ENCODE measurements around the gene TRIM63. TPM values are rescaled to one million over a fixed set of nuclear protein-coding genes. Genes with fewer than 3 reads are reported as not detected.
A peak's percentile ranks its signal among the peaks of the same experiment; 100 is the strongest.

TRIM63 gene
- total and polyA plus RNA-seq, 9 of the 15 experiments (the other 6 are each of a cell fraction or from before 2014, with no cell fraction given) = 0.08 to 0.57 (median 0.36) TPM

- Histone ChIP-seq H3K9me3 (replicated peaks; ENCODE audit: control insufficient read depth, insufficient read depth, low read depth, low read length) (no peaks in the 10 kb centered on the region), H3K9me1 (ENCODE audit: control insufficient read depth, insufficient read depth, low read length) (no peaks in the 10 kb centered on the region), H3K4me1 (replicated peaks in 1 of 2; ENCODE audit: control insufficient read depth in 2 of 2, insufficient read depth in 2 of 2, low read length in 2 of 2) (peaks cover 34 to 45% of the 10 kb centered on the region in 2 experiments), H3K79me2 (ENCODE audit: control insufficient read depth, insufficient read depth, low read length) (no peaks in the 10 kb centered on the region), H3K9ac (ENCODE audit: insufficient read depth in 1 of 2, low read depth in 2 of 2, low read length in 2 of 2) (peak overlapping the region in 1 of 2 experiments; percentile 85; a peak in 2 of 4 replicates), H3K4me3 (no peak overlapping the region), H2AFZ (ENCODE audit: low read depth, low read length) (peak overlapping the region; percentile 75), H3K4me2 (ENCODE audit: insufficient read depth, low read length) (no peak overlapping the region; the same call in 1 of the 2 replicates), H3K27me3 (ENCODE audit: control insufficient read depth in 2 of 2, insufficient read depth in 2 of 2, low read length in 2 of 2) (no peaks in the 10 kb centered on the region), H3K36me3 (ENCODE audit: control insufficient read depth, insufficient read depth, low read length) (no peaks in the 10 kb centered on the region), H3K27ac (ENCODE audit: extremely low read depth, low read depth, low read length) (no peak overlapping the region), H4K20me1 (replicated peaks; ENCODE audit: control insufficient read depth, insufficient read depth, low read length) (no peaks in the 10 kb centered on the region)
- CTCF ChIA-PET (ENCODE audit: low intra/inter-chr PET ratio) = no interaction called here
- 0 out of 4 replicates have a peak, but pooled peaks of 1 of the 2 experiments have one; percentile 5 for TF ChIP-seq NRF1 (conservative IDR thresholded peaks at IDR 0.05 in 1 of 2, IDR thresholded peaks at IDR 0.05 in 1 of 2)
- 0 out of 2 replicates have a peak, but pooled peaks have one; percentile 4 for TF ChIP-seq RB1 (IDR thresholded peaks at IDR 0.05; ENCODE audit: low read depth)
- no peak for TF ChIP-seq CSDE1 (IDR thresholded peaks at IDR 0.05)
- peak; percentile 54; the same call in 1 of the 2 replicates for TF ChIP-seq ZFX (CRISPR knock-in tag; IDR thresholded peaks at IDR 0.05)
- no peak for TF ChIP-seq NFXL1 (CRISPR knock-in tag; IDR thresholded peaks at IDR 0.05)
- peak; percentile 40; the same call in 1 of the 2 replicates for TF ChIP-seq ZBTB7A (IDR thresholded peaks at IDR 0.05; ENCODE audit: borderline replicate concordance, control insufficient read depth, low read depth, low read length)
- FAIRE-seq (no peak), DNase-seq (ENCODE audit: extremely low read depth in 1 of 4, low spot score in 3 of 4) (peak; percentile 59 to 79 (median 74)), ATAC-seq (peak; percentile 70)
- intact Hi-C loops (cut with micrococcal nuclease) (no loop called here), in situ Hi-C loops (cut with MboI) (loop anchor here (5.0 kb wide), 2 partner anchors 62 to 102 kb away; no protein-coding TSS in a partner anchor)
- WGBS (ENCODE audit: insufficient coverage, low coverage, missing lambda C conversion rate) = 46% methylated on average over 23 of the region's 29 CpGs
- POLR2A ChIA-PET = interaction anchor here (0.5 to 3.9 kb wide), 4 partner anchors 10 to 119 kb away, joined by 3 to 23 read pairs (median 6); no protein-coding TSS in a partner anchor
- BruUV-seq (replicated peaks) = no TSS peak
Observed at GRCh38 chr1:26044971-26045721, 22.3 kb downstream of the TRIM63 start.
